Astrocyte (in vitro differentiated cells and primary cell): ENCODE data around the gene ZMIZ1. TPM values are rescaled to one million over a fixed set of nuclear protein-coding genes. Genes with fewer than 3 reads are reported as not detected.

Experiments used
- DNase-seq: peaks from one replicate; pipeline ENCODE4 v3.0.0-alpha.2; 2010; ENCODE audit warnings: low read depth
- FAIRE-seq: peaks from 2 replicates; lab custom pipeline; 2011; peaks lifted over from hg19 to GRCh38; lab: Jason Lieb, UNC
- H2AFZ ChIP-seq: 2 replicates; pipeline ENCODE4 v1.6.0; 2012; ENCODE audit warnings: low read depth, low read length, inconsistent platforms
- H3K27ac ChIP-seq: 2 replicates; pipeline ENCODE4 v1.5.1; 2011; ENCODE audit warnings: low read depth, low read length, inconsistent platforms
- H3K27me3 ChIP-seq: 2 replicates; pipeline ENCODE4 v1.6.0; 2011; ENCODE audit warnings: low read length, inconsistent platforms; ENCODE audit not compliant: insufficient read depth
- H3K36me3 ChIP-seq: 2 replicates; pipeline ENCODE4 v1.5.1; 2011; ENCODE audit warnings: low read length, inconsistent platforms; ENCODE audit not compliant: insufficient read depth
- H3K4me1 ChIP-seq: 2 replicates; pipeline ENCODE4 v1.5.1; 2011; ENCODE audit warnings: low read length, inconsistent platforms; ENCODE audit not compliant: insufficient read depth
- H3K4me2 ChIP-seq: 2 replicates; pipeline ENCODE4 v1.6.0; 2012; ENCODE audit warnings: low read length, inconsistent platforms
- H3K4me3 ChIP-seq: 2 replicates; pipeline ENCODE4 v1.5.1; 2011; ENCODE audit warnings: low read depth, mild to moderate bottlenecking, low read length, inconsistent platforms; ENCODE audit not compliant: insufficient read depth
- H3K79me2 ChIP-seq: 2 replicates; pipeline ENCODE4 v1.6.0; 2012; ENCODE audit warnings: mild to moderate bottlenecking, low read length, inconsistent platforms; ENCODE audit not compliant: insufficient read depth
- H3K9ac ChIP-seq: 2 replicates; pipeline ENCODE4 v1.6.0; 2012; ENCODE audit warnings: mild to moderate bottlenecking, low read length, inconsistent platforms
- H3K9me3 ChIP-seq: 2 replicates; pipeline ENCODE4 v1.5.1; 2012; ENCODE audit warnings: low read depth, mild to moderate bottlenecking, low read length, inconsistent platforms; ENCODE audit not compliant: insufficient read depth
- H4K20me1 ChIP-seq: 2 replicates; pipeline ENCODE4 v1.6.0; 2012; ENCODE audit warnings: low read length, inconsistent platforms; ENCODE audit not compliant: insufficient read depth
- H3K27ac Mint-ChIP-seq: one replicate; pipeline ENCODE4 v1.8.0; 2021; ENCODE audit warnings: mild to moderate bottlenecking, mixed read lengths; ENCODE audit not compliant: unreplicated experiment
- H3K27me3 Mint-ChIP-seq: one replicate; pipeline ENCODE4 v1.8.0; 2021; ENCODE audit warnings: low read depth, mixed read lengths; ENCODE audit not compliant: unreplicated experiment
- H3K36me3 Mint-ChIP-seq: one replicate; pipeline ENCODE4 v1.8.0; 2021; ENCODE audit warnings: low read depth, mixed read lengths; ENCODE audit not compliant: unreplicated experiment
- H3K4me1 Mint-ChIP-seq: one replicate; pipeline ENCODE4 v1.8.0; 2021; ENCODE audit warnings: low read depth, mixed read lengths; ENCODE audit not compliant: unreplicated experiment
- H3K4me3 Mint-ChIP-seq: one replicate; pipeline ENCODE4 v1.8.0; 2021; ENCODE audit warnings: mild to moderate bottlenecking, moderate library complexity, mixed read lengths; ENCODE audit not compliant: unreplicated experiment
- H3K9me3 Mint-ChIP-seq: one replicate; pipeline ENCODE4 v1.8.0; 2021; ENCODE audit warnings: mild to moderate bottlenecking, mixed read lengths; ENCODE audit not compliant: unreplicated experiment
- CTCF ChIP-seq: IDR thresholded peaks from 2 replicates; pipeline ENCODE4 v1.5.1; 2011; ENCODE audit warnings: low read depth, mild to moderate bottlenecking, inconsistent platforms, low read length, moderate library complexity; ENCODE audit not compliant: insufficient read depth
- EZH2 ChIP-seq: IDR thresholded peaks from 2 replicates; pipeline ENCODE4 v1.6.1; 2012; ENCODE audit warnings: mild to moderate bottlenecking, low read length, inconsistent platforms; ENCODE audit not compliant: insufficient read depth
- total RNA-seq: library from RNA; stranded (reverse); gene quantifications from 2 replicates; pipeline ENCODE4 v1.2.1, GENCODE V29; 2021

Gene ZMIZ1
- total RNA-seq, 1 donor from 2014 or later = 45.5 TPM

DNA sequence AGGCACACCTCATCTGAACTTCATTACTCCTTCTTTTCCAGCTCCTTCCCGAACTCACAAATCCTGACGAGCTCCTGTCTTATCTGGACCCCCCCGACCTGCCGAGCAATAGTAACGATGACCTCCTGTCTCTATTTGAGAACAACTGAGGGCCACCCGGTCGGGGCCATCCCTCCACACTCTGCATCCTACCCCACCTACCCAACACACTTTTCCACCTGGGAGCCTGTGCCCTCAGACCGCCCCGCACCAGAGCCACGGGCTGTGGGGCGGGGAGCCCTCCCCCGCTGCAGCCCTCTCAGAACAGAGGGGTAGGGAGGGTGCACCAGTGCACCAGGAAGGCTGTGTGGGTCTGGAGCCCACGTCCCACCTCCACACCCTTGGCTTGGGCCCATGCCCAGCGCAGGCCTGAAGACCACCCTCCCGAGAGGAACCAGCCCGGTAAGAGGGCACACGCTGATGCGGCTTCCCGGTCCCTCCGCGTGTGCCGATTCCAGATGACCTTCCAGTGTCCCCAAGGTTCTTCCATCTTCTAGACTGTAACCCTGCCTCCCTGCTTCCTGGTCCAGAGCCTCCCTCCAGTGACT lies 243.9 kb downstream of the ZMIZ1 start:
- Histone ChIP-seq H4K20me1 (peaks cover 72% of the 10 kb centered on the region), H3K36me3 (peaks cover 19% of the 10 kb centered on the region), H3K9me3 (no peaks in the 10 kb centered on the region), H3K4me2 (no peak overlapping the region), H3K4me1 (peaks cover 13% of the 10 kb centered on the region), H3K27ac (no peak overlapping the region), H2AFZ (no peak overlapping the region), H3K79me2 (peaks cover 3% of the 10 kb centered on the region), H3K9ac (no peak overlapping the region), H3K27me3 (no peaks in the 10 kb centered on the region), H3K4me3 (no peak overlapping the region)
- TF ChIP-seq CTCF = no peak
- Mint-ChIP-seq H3K36me3 (peaks cover 24% of the 10 kb centered on the region), H3K27ac (no peak overlapping the region), H3K9me3 (no peaks in the 10 kb centered on the region), H3K4me3 (no peak overlapping the region), H3K27me3 (peaks cover 2% of the 10 kb centered on the region), H3K4me1 (peaks cover 10% of the 10 kb centered on the region)
- no peak for FAIRE-seq
- DNase-seq = no peak

GRCh38 chr10:79313320-79313719 lies 244.6 kb downstream of the ZMIZ1 start:
- Histone ChIP-seq H3K27ac (no peak overlapping the region), H3K4me3 (no peak overlapping the region), H3K9ac (no peak overlapping the region), H3K4me2 (no peak overlapping the region), H3K9me3 (no peaks in the 10 kb centered on the region), H3K27me3 (no peaks in the 10 kb centered on the region), H3K79me2 (peaks cover 3% of the 10 kb centered on the region), H4K20me1 (peaks cover 66% of the 10 kb centered on the region), H3K36me3 (peaks cover 13% of the 10 kb centered on the region), H2AFZ (no peak overlapping the region), H3K4me1 (peaks cover 19% of the 10 kb centered on the region)
- TF ChIP-seq EZH2 (no peak), CTCF (no peak)
- Mint-ChIP-seq H3K9me3 (no peaks in the 10 kb centered on the region), H3K4me1 (peaks cover 16% of the 10 kb centered on the region), H3K4me3 (no peak overlapping the region), H3K27ac (no peak overlapping the region), H3K27me3 (peaks cover 2% of the 10 kb centered on the region), H3K36me3 (peaks cover 21% of the 10 kb centered on the region)
- DNase-seq = no peak
- FAIRE-seq = no peak

- Histone ChIP-seq H2AFZ (no peak overlapping the region), H3K9ac (no peak overlapping the region), H3K4me2 (no peak overlapping the region), H4K20me1 (peaks cover 60% of the 10 kb centered on the region), H3K27ac (no peak overlapping the region), H3K4me3 (no peak overlapping the region), H3K36me3 (peaks cover 9% of the 10 kb centered on the region), H3K79me2 (peaks cover 3% of the 10 kb centered on the region), H3K9me3 (no peaks in the 10 kb centered on the region), H3K27me3 (no peaks in the 10 kb centered on the region), H3K4me1 (peaks cover 23% of the 10 kb centered on the region)
- Mint-ChIP-seq H3K27ac (no peak overlapping the region), H3K27me3 (peaks cover 2% of the 10 kb centered on the region), H3K36me3 (peaks cover 21% of the 10 kb centered on the region), H3K4me3 (no peak overlapping the region), H3K4me1 (peaks cover 23% of the 10 kb centered on the region), H3K9me3 (peaks cover 3% of the 10 kb centered on the region)
- FAIRE-seq (no peak), DNase-seq (no peak)
- no peak for TF ChIP-seq CTCF
- no peak for TF ChIP-seq EZH2
Measured at GRCh38 chr10:79313911-79314439, 245.2 kb downstream of the ZMIZ1 start.
